Ovary (tissue), 9 donors: Measurements from ENCODE around the gene CDH3. TPM values are rescaled to one million over a fixed set of nuclear protein-coding genes. Genes with fewer than 3 reads are reported as not detected.

Experiments used
- DNase-seq, 5 donors: peaks; one replicate each; pipeline ENCODE4 v3.0.0-alpha.2; 2019 to 2020
- H3K27ac ChIP-seq, 2 donors: fragments of 200-600 bp; one replicate each; pipeline versions ENCODE4 v1.5.1 to v1.8.0; 2019 to 2022
- H3K27me3 ChIP-seq: fragments of 200-600 bp; one replicate; pipeline ENCODE4 v1.8.0; 2022
- H3K36me3 ChIP-seq: fragments of 200-600 bp; sonication (generic); one replicate; pipeline ENCODE4 v1.5.1; 2019
- H3K4me1 ChIP-seq: one replicate; pipeline ENCODE4 v1.8.1; 2013; ENCODE audit warnings: mild to moderate bottlenecking, moderate library complexity; ENCODE audit not compliant: insufficient read depth
- H3K4me3 ChIP-seq: fragments of 200-600 bp; sonication (generic); one replicate; pipeline ENCODE4 v1.5.1; 2017
- H3K9me3 ChIP-seq, 2 donors: fragments of 200-600 bp in 1 of 2; sonication (generic) in 1 of 2; one replicate each; pipeline versions ENCODE4 v1.5.1 to v1.8.1; 2013 to 2019; ENCODE audit warnings: mild to moderate bottlenecking in 1 of 2, moderate library complexity in 1 of 2
- EP300 ChIP-seq: sonication (generic); formaldehyde crosslinking; IDR thresholded peaks from one replicate; pipeline ENCODE4 v1.6.1; 2017; ENCODE audit warnings: antibody characterized with exemption
- POLR2A ChIP-seq: fragments of 450-650 bp; IDR thresholded peaks from one replicate; pipeline ENCODE4 v1.6.1; 2017; ENCODE audit warnings: antibody characterized with exemption, mild to moderate bottlenecking, moderate library complexity
- WGBS, 3 donors: extraction: QIAGEN DNeasy Blood & Tissue Kit in 1 of 3; methylation state at CpG; one replicate each; pipeline versions ENCODE4 v1.1.5 to v1.1.7; 2013 to 2017; 5-methylcytosine and 5-hydroxymethylcytosine counted together
- intact Hi-C, 4 donors: fragments of 100-400 bp; cut with DNase I; formaldehyde crosslinking; loops; one replicate each; pipeline versions ENCODE4 v1.11.0 to v1.15.1; 2022 to 2023
- polyA plus RNA-seq, 2 donors: library from polyadenylated mRNA; stranded (reverse); fragments of 200-250 nt in 1 of 2; fragments of 350-450 nt in 1 of 2; fragmentation: Illumina TruSeq in 1 of 2; extraction: RNeasy Lipid Tissue Mini Kit (QIAGEN cat#74804) in 1 of 2; gene quantifications; one replicate each; pipeline ENCODE4 v1.2.3, GENCODE V29; 2013 to 2014
- total RNA-seq, 7 donors: library from RNA; depleted of rRNA in 2 of 7; stranded (reverse); fragments of >200 nt in 2 of 7; fragmentation: NEBNext Ultra II Directional in 3 of 7; extraction: Animal tissue kit (Norgen Biotek cat#: 25700) in 3 of 7; gene quantifications; one replicate each; pipeline versions ENCODE4 v1.1.0 to v1.2.4, GENCODE V29; 2016 to 2023
- TF ChIP-seq, protein P1 (sequence below), 3 donors: fragments of 450-650 bp in 2 of 3; fragments of 200-600 bp in 1 of 3; IDR thresholded peaks; one replicate each; pipeline versions ENCODE4 v1.5.1 to v1.8.0; 2016 to 2022; ENCODE audit warnings: antibody characterized with exemption in 3 of 3, mild to moderate bottlenecking in 1 of 3
- donor health status: DM: no; HTN: no; CAD: no; lungs with moderate emphysema.
- donor health status: DM: no; HTN: no; CAD: no.
- donor health status: Bipolar disorder and iron deficiency.
- donor health status: DM: yes; HTN: yes; CAD: no.
- donor health status: DM: no; HTN: no; CAD: no.
- donor health status: DM: yes; HTN: yes; CAD: no.

CDH3 gene
- total and polyA plus RNA-seq, 9 donors = 32.4 to 99.0 (median 58.9) TPM

GRCh38 chr16:68737730-68738629 lies 92.9 kb downstream of the CDH3 start:
- 4 to 9% (median 5%) methylated on average over 58 of the region's 58 CpGs for WGBS, 3 donors
- Histone ChIP-seq H3K4me1 (peaks cover 3% of the 10 kb centered on the region), H3K9me3 (no peaks in the 10 kb centered on the region), H3K27ac (no peak overlapping the region), H3K4me3 (peak overlapping the region; percentile 39), H3K36me3 (no peaks in the 10 kb centered on the region), H3K27me3 (no peaks in the 10 kb centered on the region)
- DNase-seq = peak; percentile 19 to 52 (median 48)
- intact Hi-C loops = no loop called here
- TF ChIP-seq EP300 (no peak), POLR2A (no peak)
- TF ChIP-seq, protein P1, sequence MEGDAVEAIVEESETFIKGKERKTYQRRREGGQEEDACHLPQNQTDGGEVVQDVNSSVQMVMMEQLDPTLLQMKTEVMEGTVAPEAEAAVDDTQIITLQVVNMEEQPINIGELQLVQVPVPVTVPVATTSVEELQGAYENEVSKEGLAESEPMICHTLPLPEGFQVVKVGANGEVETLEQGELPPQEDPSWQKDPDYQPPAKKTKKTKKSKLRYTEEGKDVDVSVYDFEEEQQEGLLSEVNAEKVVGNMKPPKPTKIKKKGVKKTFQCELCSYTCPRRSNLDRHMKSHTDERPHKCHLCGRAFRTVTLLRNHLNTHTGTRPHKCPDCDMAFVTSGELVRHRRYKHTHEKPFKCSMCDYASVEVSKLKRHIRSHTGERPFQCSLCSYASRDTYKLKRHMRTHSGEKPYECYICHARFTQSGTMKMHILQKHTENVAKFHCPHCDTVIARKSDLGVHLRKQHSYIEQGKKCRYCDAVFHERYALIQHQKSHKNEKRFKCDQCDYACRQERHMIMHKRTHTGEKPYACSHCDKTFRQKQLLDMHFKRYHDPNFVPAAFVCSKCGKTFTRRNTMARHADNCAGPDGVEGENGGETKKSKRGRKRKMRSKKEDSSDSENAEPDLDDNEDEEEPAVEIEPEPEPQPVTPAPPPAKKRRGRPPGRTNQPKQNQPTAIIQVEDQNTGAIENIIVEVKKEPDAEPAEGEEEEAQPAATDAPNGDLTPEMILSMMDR (IDR thresholded peaks at IDR 0.05) = no peak

DNA sequence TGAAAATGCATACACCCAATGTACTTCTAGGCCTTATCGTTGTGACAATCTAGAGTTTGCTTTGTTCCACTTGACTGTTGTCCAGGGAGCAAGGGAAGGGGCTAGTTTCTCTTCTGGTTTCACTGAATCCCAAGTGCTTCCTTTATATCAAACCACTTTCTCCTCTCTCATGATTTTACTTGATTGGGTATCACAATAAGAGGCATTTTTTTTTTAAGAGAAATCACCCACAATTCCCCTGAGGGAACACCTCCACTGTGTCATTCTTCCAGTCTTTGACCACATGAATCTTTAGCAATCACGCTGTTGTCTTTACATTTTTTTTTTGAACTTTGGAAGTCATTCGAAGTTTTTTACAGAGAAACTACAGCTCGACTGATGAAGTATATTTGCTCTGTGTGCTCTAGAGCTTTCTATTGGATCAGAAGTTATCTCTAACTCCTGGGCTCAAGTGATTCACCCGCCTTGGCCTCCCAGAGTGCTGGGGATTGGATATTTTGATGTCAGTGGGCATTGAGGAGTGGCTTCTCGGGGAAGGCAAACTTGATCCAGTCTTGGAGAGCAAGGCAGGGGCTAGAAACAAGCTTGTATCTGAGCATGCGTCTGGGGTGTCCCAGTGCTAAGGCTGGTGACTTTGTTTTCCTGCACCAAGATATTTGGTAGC lies 95.0 kb downstream of the CDH3 start:
- no peak overlapping the region for H3K4me3 ChIP-seq
- no peaks in the 10 kb centered on the region for H3K27me3 ChIP-seq
- H3K4me1 ChIP-seq = peaks cover 3% of the 10 kb centered on the region
- intact Hi-C loops = no loop called here
- no peak overlapping the region for H3K27ac ChIP-seq
- H3K9me3 ChIP-seq = no peaks in the 10 kb centered on the region
- TF ChIP-seq POLR2A = no peak
- TF ChIP-seq, protein P1 (IDR thresholded peaks at IDR 0.05) = no peak
- TF ChIP-seq EP300 = no peak
- WGBS, 3 donors = 75 to 78% (median 77%) methylated on average over 7 of the region's 7 CpGs
- H3K36me3 ChIP-seq = no peaks in the 10 kb centered on the region
- DNase-seq = no peak

DNA sequence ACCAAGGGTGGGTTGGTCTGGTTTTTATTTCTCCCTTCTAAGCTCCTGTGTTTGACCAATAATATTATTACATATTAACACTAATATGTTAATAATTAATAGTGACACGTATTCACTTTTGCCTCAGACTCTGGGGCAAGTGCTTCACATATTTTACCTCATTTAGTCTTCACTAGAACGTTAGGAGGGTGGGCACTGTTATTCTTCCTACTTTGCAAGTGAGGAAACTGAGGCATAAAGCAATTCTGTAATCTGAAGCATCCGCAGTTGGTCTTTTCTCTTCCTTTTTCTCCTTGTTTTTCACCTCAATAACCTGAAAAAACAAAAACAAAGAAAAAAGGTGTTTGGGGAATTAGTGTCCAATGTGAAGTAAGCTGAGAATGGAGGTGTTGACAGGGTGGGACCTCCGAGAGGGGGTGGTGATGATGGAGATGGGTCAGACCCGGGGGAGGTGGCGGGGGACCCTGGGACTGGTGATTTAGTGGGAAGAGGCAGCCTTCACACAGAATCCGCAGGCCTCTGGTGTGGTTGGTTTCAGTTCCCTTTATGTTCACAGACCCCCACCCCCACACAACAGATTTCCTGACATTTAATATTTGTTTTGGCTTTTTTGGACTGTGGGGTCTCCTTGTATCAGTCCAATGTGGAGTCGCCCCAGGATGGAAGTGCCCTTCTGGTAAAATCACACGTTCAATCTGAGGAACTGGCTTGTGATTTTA lies 95.7 kb downstream of the CDH3 start:
- H3K36me3 ChIP-seq = no peaks in the 10 kb centered on the region
- no peak overlapping the region for H3K27ac ChIP-seq
- H3K4me3 ChIP-seq = no peak overlapping the region
- H3K4me1 ChIP-seq = peaks cover 3% of the 10 kb centered on the region
- H3K9me3 ChIP-seq = no peaks in the 10 kb centered on the region
- no peaks in the 10 kb centered on the region for H3K27me3 ChIP-seq
- WGBS, 3 donors = 85 to 87% (median 87%) methylated on average over 9 of the region's 9 CpGs
- DNase-seq = no peak
- TF ChIP-seq EP300 (no peak), POLR2A (no peak)
- TF ChIP-seq, protein P1 (IDR thresholded peaks at IDR 0.05) = no peak
- intact Hi-C loops = no loop called here

DNA sequence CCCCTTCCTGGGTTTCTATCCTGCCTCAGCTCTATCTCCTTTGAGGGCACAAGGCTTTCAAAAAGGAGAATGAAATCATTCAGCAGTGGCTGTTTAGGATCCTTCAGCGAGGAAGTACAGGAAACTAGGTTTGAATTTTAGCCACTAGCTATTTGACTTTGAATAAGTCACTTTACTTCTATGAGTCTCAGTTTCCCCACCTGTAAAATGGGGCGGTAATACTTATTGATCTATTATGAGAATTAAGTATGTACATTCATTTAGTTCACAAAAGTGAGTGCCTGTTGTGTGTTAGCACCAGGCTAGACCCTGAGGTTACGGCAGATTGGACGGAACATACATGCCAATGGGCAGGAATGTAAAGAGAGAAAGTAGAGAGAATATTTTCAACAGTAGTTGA lies 98.6 kb downstream of the CDH3 start:
- H3K36me3 ChIP-seq = no peaks in the 10 kb centered on the region
- no peaks in the 10 kb centered on the region for H3K27me3 ChIP-seq
- no peak for DNase-seq
- WGBS, 3 donors = 93 to 95% (median 93%) methylated on average over 4 of the region's 4 CpGs
- H3K9me3 ChIP-seq = no peaks in the 10 kb centered on the region
- H3K4me1 ChIP-seq = no peaks in the 10 kb centered on the region
- TF ChIP-seq POLR2A (no peak), EP300 (no peak)
- TF ChIP-seq, protein P1 (IDR thresholded peaks at IDR 0.05) = no peak
- H3K27ac ChIP-seq = no peak overlapping the region
- H3K4me3 ChIP-seq = no peak overlapping the region
- intact Hi-C loops = no loop called here
